Activated CD4-positive, alpha-beta T cell treated with anti-CD3 and anti-CD28 coated beads, Interleukin-2, amount 10 ng/mL, durations not matched to agents 24 days and 14 days (primary cell): Measurements from ENCODE around the gene MYH6. TPM values are rescaled to one million over a fixed set of nuclear protein-coding genes. Genes with fewer than 3 reads are reported as not detected.
"Not testable (repeated sequence)": the region's sequence is repeated elsewhere in the genome, so short reads cannot be mapped to it uniquely, and the experiment has no call there.

Experiments
- DNase-seq: peaks from one replicate; pipeline ENCODE4 v3.0.0; 2022
- H3K27ac Mint-ChIP-seq: one replicate; pipeline ENCODE4 v1.8.0; 2022; ENCODE audit warnings: mild to moderate bottlenecking, mixed read lengths
- H3K27me3 Mint-ChIP-seq: one replicate; pipeline ENCODE4 v1.8.0; 2022; ENCODE audit warnings: mixed read lengths
- H3K36me3 Mint-ChIP-seq: one replicate; pipeline ENCODE4 v1.8.0; 2022; ENCODE audit warnings: low read depth, mild to moderate bottlenecking, mixed read lengths
- H3K4me1 Mint-ChIP-seq: one replicate; pipeline ENCODE4 v1.8.0; 2021; ENCODE audit warnings: mixed read lengths
- H3K4me3 Mint-ChIP-seq: one replicate; pipeline ENCODE4 v1.8.0; 2022; ENCODE audit warnings: mild to moderate bottlenecking, moderate library complexity, mixed read lengths
- H3K9me3 Mint-ChIP-seq: one replicate; pipeline ENCODE4 v1.8.0; 2021; ENCODE audit warnings: mixed read lengths
- intact Hi-C: fragments of 100-400 bp; cut with micrococcal nuclease; formaldehyde crosslinking; loops from one replicate; pipeline ENCODE4 v1.15.1; 2023
- total RNA-seq: library from RNA; stranded (reverse); gene quantifications from 2 replicates; pipeline ENCODE4 v1.2.3, GENCODE V29; 2022

MYH6 gene
- total RNA-seq, 1 donor from 2014 or later: 0.23 TPM

GRCh38 chr14:23430723-23431085, 22.6 kb upstream of the MYH6 start:
- Mint-ChIP-seq H3K4me3 (no peak overlapping the region), H3K27ac (no peak overlapping the region), H3K4me1 (no peaks in the 10 kb centered on the region), H3K9me3 (no peaks in the 10 kb centered on the region), H3K36me3 (no peaks in the 10 kb centered on the region), H3K27me3 (peaks cover 6% of the 10 kb centered on the region)
- no peak for DNase-seq
- intact Hi-C loops: no loop called here

GRCh38 chr14:23430016-23430722, 22.1 kb upstream of the MYH6 start:
- Mint-ChIP-seq H3K4me3 (no peak overlapping the region), H3K27ac (no peak overlapping the region), H3K27me3 (peaks cover 6% of the 10 kb centered on the region), H3K4me1 (no peaks in the 10 kb centered on the region), H3K36me3 (no peaks in the 10 kb centered on the region), H3K9me3 (no peaks in the 10 kb centered on the region)
- no peak for DNase-seq
- intact Hi-C loops: no loop called here

GRCh38 chr14:23428686-23429495, 20.8 kb upstream of the MYH6 start:
- Mint-ChIP-seq H3K27ac (no peak overlapping the region), H3K4me1 (no peaks in the 10 kb centered on the region), H3K27me3 (peaks cover 6% of the 10 kb centered on the region), H3K36me3 (no peaks in the 10 kb centered on the region), H3K9me3 (no peaks in the 10 kb centered on the region), H3K4me3 (no peak overlapping the region)
- DNase-seq: no peak
- intact Hi-C loops: no loop called here

GRCh38 chr14:23425798-23426197, 17.7 kb upstream of the MYH6 start:
- H3K4me3 Mint-ChIP-seq, intact Hi-C loops, DNase-seq, H3K36me3 Mint-ChIP-seq, H3K27me3 Mint-ChIP-seq, H3K9me3 Mint-ChIP-seq, H3K27ac Mint-ChIP-seq: not testable (repeated sequence)
- peaks cover 12% of the 10 kb centered on the region for H3K4me1 Mint-ChIP-seq

- H3K27ac Mint-ChIP-seq: no peak overlapping the region
- intact Hi-C loops: no loop called here
- DNase-seq: no peak
- no peak overlapping the region for H3K4me3 Mint-ChIP-seq
- no peaks in the 10 kb centered on the region for H3K27me3 Mint-ChIP-seq
- peaks cover 15% of the 10 kb centered on the region for H3K4me1 Mint-ChIP-seq
- no peaks in the 10 kb centered on the region for H3K36me3 Mint-ChIP-seq
- H3K9me3 Mint-ChIP-seq: no peaks in the 10 kb centered on the region
Observed at GRCh38 chr14:23425169-23425568, 17.1 kb upstream of the MYH6 start.

- peaks cover 17% of the 10 kb centered on the region for H3K4me1 Mint-ChIP-seq
- no peaks in the 10 kb centered on the region for H3K36me3 Mint-ChIP-seq
- H3K9me3 Mint-ChIP-seq: no peaks in the 10 kb centered on the region
- H3K27me3 Mint-ChIP-seq: no peaks in the 10 kb centered on the region
- H3K4me3 Mint-ChIP-seq: no peak overlapping the region
- intact Hi-C loops: no loop called here
- no peak for DNase-seq
- peak overlapping the region; percentile 11 for H3K27ac Mint-ChIP-seq
Observed at GRCh38 chr14:23423657-23424056, 15.6 kb upstream of the MYH6 start.

GRCh38 chr14:23421594-23421993, 13.5 kb upstream of the MYH6 start:
- intact Hi-C loops: no loop called here

GRCh38 chr14:23419646-23420045, 11.6 kb upstream of the MYH6 start:
- H3K27me3 Mint-ChIP-seq, intact Hi-C loops, H3K9me3 Mint-ChIP-seq: not testable (repeated sequence)

More at GRCh38 chr14:23421594-23421993, 13.5 kb upstream of the MYH6 start:
- Mint-ChIP-seq H3K27me3 (no peaks in the 10 kb centered on the region), H3K9me3 (no peaks in the 10 kb centered on the region), H3K36me3 (no peaks in the 10 kb centered on the region), H3K4me1 (peaks cover 17% of the 10 kb centered on the region), H3K4me3 (no peak overlapping the region), H3K27ac (peak overlapping the region; percentile 85)
- DNase-seq: peak; percentile 77

GRCh38 chr14:23418021-23418420, 9.9 kb upstream of the MYH6 start:
- intact Hi-C loops: no loop called here
- Mint-ChIP-seq H3K27me3 (no peaks in the 10 kb centered on the region), H3K9me3 (no peaks in the 10 kb centered on the region), H3K4me3 (no peak overlapping the region), H3K4me1 (peaks cover 17% of the 10 kb centered on the region), H3K27ac (no peak overlapping the region), H3K36me3 (no peaks in the 10 kb centered on the region)
- DNase-seq: no peak

More at GRCh38 chr14:23419646-23420045, 11.6 kb upstream of the MYH6 start:
- not testable (repeated sequence) for DNase-seq, H3K4me3 Mint-ChIP-seq, H3K36me3 Mint-ChIP-seq
- Mint-ChIP-seq H3K27ac (peak overlapping the region; percentile 68), H3K4me1 (peaks cover 17% of the 10 kb centered on the region)

GRCh38 chr14:23417269-23417668, 9.2 kb upstream of the MYH6 start:
- H3K27me3 Mint-ChIP-seq, H3K36me3 Mint-ChIP-seq, H3K27ac Mint-ChIP-seq, DNase-seq, H3K9me3 Mint-ChIP-seq, intact Hi-C loops, H3K4me3 Mint-ChIP-seq: not testable (repeated sequence)
- H3K4me1 Mint-ChIP-seq: peaks cover 17% of the 10 kb centered on the region

- intact Hi-C loops: no loop called here
- Mint-ChIP-seq H3K4me3 (no peak overlapping the region), H3K4me1 (peaks cover 13% of the 10 kb centered on the region), H3K27me3 (no peaks in the 10 kb centered on the region), H3K9me3 (no peaks in the 10 kb centered on the region), H3K27ac (no peak overlapping the region), H3K36me3 (no peaks in the 10 kb centered on the region)
- DNase-seq: no peak
Observed at GRCh38 chr14:23416801-23417200, 8.7 kb upstream of the MYH6 start.

- DNase-seq: no peak
- Mint-ChIP-seq H3K27ac (no peak overlapping the region), H3K36me3 (no peaks in the 10 kb centered on the region), H3K9me3 (no peaks in the 10 kb centered on the region), H3K4me1 (peaks cover 7% of the 10 kb centered on the region), H3K4me3 (no peak overlapping the region), H3K27me3 (no peaks in the 10 kb centered on the region)
- intact Hi-C loops: no loop called here
Observed at GRCh38 chr14:23415821-23416778, 8.0 kb upstream of the MYH6 start.

GRCh38 chr14:23414906-23415820, 7.1 kb upstream of the MYH6 start:
- H3K27me3 Mint-ChIP-seq: no peaks in the 10 kb centered on the region
- no peak overlapping the region for H3K27ac Mint-ChIP-seq
- no peaks in the 10 kb centered on the region for H3K9me3 Mint-ChIP-seq
- peaks cover 2% of the 10 kb centered on the region for H3K4me1 Mint-ChIP-seq
- intact Hi-C loops: no loop called here
- no peak overlapping the region for H3K4me3 Mint-ChIP-seq
- H3K36me3 Mint-ChIP-seq: no peaks in the 10 kb centered on the region
- DNase-seq: no peak
